Panc1 (cell line): ENCODE measurements around the gene ANKRD29.
A peak's percentile ranks its signal among the peaks of the same experiment; 100 is the strongest.

Experiments
- POLR2AphosphoS5 ChIP-seq: IDR thresholded peaks from 2 replicates; pipeline ENCODE4 v1.6.1; 2012; ENCODE audit warnings: mild to moderate bottlenecking, low read depth, low read length, moderate library complexity
- SIN3A ChIP-seq: IDR thresholded peaks from 2 replicates; pipeline ENCODE4 v1.6.1; 2012; ENCODE audit warnings: low read depth, mild to moderate bottlenecking, low read length, moderate library complexity, borderline replicate concordance; ENCODE audit not compliant: insufficient read depth
- TF ChIP-seq, protein P1 (sequence below): fragments of 450-650 bp; IDR thresholded peaks from 2 replicates; pipeline ENCODE4 v1.5.1; 2017; ENCODE audit warnings: mild to moderate bottlenecking

- TF ChIP-seq, protein P1, sequence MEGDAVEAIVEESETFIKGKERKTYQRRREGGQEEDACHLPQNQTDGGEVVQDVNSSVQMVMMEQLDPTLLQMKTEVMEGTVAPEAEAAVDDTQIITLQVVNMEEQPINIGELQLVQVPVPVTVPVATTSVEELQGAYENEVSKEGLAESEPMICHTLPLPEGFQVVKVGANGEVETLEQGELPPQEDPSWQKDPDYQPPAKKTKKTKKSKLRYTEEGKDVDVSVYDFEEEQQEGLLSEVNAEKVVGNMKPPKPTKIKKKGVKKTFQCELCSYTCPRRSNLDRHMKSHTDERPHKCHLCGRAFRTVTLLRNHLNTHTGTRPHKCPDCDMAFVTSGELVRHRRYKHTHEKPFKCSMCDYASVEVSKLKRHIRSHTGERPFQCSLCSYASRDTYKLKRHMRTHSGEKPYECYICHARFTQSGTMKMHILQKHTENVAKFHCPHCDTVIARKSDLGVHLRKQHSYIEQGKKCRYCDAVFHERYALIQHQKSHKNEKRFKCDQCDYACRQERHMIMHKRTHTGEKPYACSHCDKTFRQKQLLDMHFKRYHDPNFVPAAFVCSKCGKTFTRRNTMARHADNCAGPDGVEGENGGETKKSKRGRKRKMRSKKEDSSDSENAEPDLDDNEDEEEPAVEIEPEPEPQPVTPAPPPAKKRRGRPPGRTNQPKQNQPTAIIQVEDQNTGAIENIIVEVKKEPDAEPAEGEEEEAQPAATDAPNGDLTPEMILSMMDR, result peak; percentile 12; the same call in 1 of the 2 replicates
- TF ChIP-seq SIN3A (no peak), POLR2AphosphoS5 (no peak)
Measured at GRCh38 chr18:23689616-23690504, 27.1 kb upstream of the ANKRD29 start.
